ENCODE results near the gene ITSN2.

The ITSN2 gene

GRCh38 chr2:24328010-24328409 is 32.3 kb downstream of the ITSN2 start:
- H3K27ac ChIP-seq (ENCODE audit: low read length) = no peak overlapping the region
- H3K36me3 ChIP-seq (ENCODE audit: insufficient read depth, low read depth, low read length) = no peaks in the 10 kb centered on the region
- H3K4me3 ChIP-seq (ENCODE audit: low read length) = no peak overlapping the region; the same call in 1 of the 2 replicates
- no peak overlapping the region for H3K9ac ChIP-seq (ENCODE audit: low read depth, low read length)
- H3K9me3 ChIP-seq (ENCODE audit: insufficient read depth, low read depth, low read length) = no peaks in the 10 kb centered on the region
- no peaks in the 10 kb centered on the region for H3K27me3 ChIP-seq (ENCODE audit: insufficient read depth, low read length)
- H3K4me1 ChIP-seq (ENCODE audit: insufficient read depth, low read length) = 0 out of 2 replicates have a peak, but pooled peaks cover 6% of the 10 kb centered on the region

- Histone ChIP-seq H3K27ac (ENCODE audit: low read length) (no peak overlapping the region), H3K9me3 (ENCODE audit: insufficient read depth, low read depth, low read length) (peaks cover 10% of the 10 kb centered on the region), H3K36me3 (ENCODE audit: insufficient read depth, low read depth, low read length) (no peaks in the 10 kb centered on the region), H3K4me3 (ENCODE audit: low read length) (no peak overlapping the region), H3K9ac (ENCODE audit: low read depth, low read length) (no peak overlapping the region), H3K27me3 (ENCODE audit: insufficient read depth, low read length) (no peaks in the 10 kb centered on the region), H3K4me1 (ENCODE audit: insufficient read depth, low read length) (no peaks in the 10 kb centered on the region)
Observed at GRCh38 chr2:24317491-24317920, 42.8 kb downstream of the ITSN2 start.

GRCh38 chr2:24315669-24316068 is 44.7 kb downstream of the ITSN2 start:
- H3K36me3 ChIP-seq (ENCODE audit: insufficient read depth, low read depth, low read length) = no peaks in the 10 kb centered on the region
- no peaks in the 10 kb centered on the region for H3K4me1 ChIP-seq (ENCODE audit: insufficient read depth, low read length)
- no peak overlapping the region for H3K27ac ChIP-seq (ENCODE audit: low read length)
- no peaks in the 10 kb centered on the region for H3K27me3 ChIP-seq (ENCODE audit: insufficient read depth, low read length)
- peaks cover 10% of the 10 kb centered on the region for H3K9me3 ChIP-seq (ENCODE audit: insufficient read depth, low read depth, low read length)
- no peak overlapping the region for H3K9ac ChIP-seq (ENCODE audit: low read depth, low read length)
- H3K4me3 ChIP-seq (ENCODE audit: low read length) = no peak overlapping the region

- H3K27me3 ChIP-seq (ENCODE audit: insufficient read depth, low read length) = no peaks in the 10 kb centered on the region
- H3K27ac ChIP-seq (ENCODE audit: low read length) = no peak overlapping the region
- no peak overlapping the region for H3K9ac ChIP-seq (ENCODE audit: low read depth, low read length)
- H3K36me3 ChIP-seq (ENCODE audit: insufficient read depth, low read depth, low read length) = peaks cover 2% of the 10 kb centered on the region; the same call in 1 of the 2 replicates
- H3K9me3 ChIP-seq (ENCODE audit: insufficient read depth, low read depth, low read length) = peaks cover 3% of the 10 kb centered on the region; the same call in 1 of the 2 replicates
- H3K4me1 ChIP-seq (ENCODE audit: insufficient read depth, low read length) = no peaks in the 10 kb centered on the region
- H3K4me3 ChIP-seq (ENCODE audit: low read length) = no peak overlapping the region
Observed at GRCh38 chr2:24313744-24314632, 46.3 kb downstream of the ITSN2 start.

- H3K27ac ChIP-seq (ENCODE audit: low read length) = no peak overlapping the region
- no peak overlapping the region for H3K9ac ChIP-seq (ENCODE audit: low read depth, low read length)
- H3K27me3 ChIP-seq (ENCODE audit: insufficient read depth, low read length) = no peaks in the 10 kb centered on the region
- no peak overlapping the region for H3K4me3 ChIP-seq (ENCODE audit: low read length)
- no peaks in the 10 kb centered on the region for H3K4me1 ChIP-seq (ENCODE audit: insufficient read depth, low read length)
- no peaks in the 10 kb centered on the region for H3K9me3 ChIP-seq (ENCODE audit: insufficient read depth, low read depth, low read length)
- H3K36me3 ChIP-seq (ENCODE audit: insufficient read depth, low read depth, low read length) = peaks cover 4% of the 10 kb centered on the region; the same call in 1 of the 2 replicates
Observed at GRCh38 chr2:24307961-24308360, 52.4 kb downstream of the ITSN2 start.

GRCh38 chr2:24304631-24305030 is 55.7 kb downstream of the ITSN2 start:
- Histone ChIP-seq H3K9ac (ENCODE audit: low read depth, low read length) (no peak overlapping the region), H3K36me3 (ENCODE audit: insufficient read depth, low read depth, low read length) (peaks cover 14% of the 10 kb centered on the region), H3K27ac (ENCODE audit: low read length) (no peak overlapping the region), H3K4me1 (ENCODE audit: insufficient read depth, low read length) (no peaks in the 10 kb centered on the region), H3K27me3 (ENCODE audit: insufficient read depth, low read length) (no peaks in the 10 kb centered on the region), H3K4me3 (ENCODE audit: low read length) (no peak overlapping the region), H3K9me3 (ENCODE audit: insufficient read depth, low read depth, low read length) (no peaks in the 10 kb centered on the region)

GRCh38 chr2:24304098-24304497 is 56.2 kb downstream of the ITSN2 start:
- Histone ChIP-seq H3K9ac (ENCODE audit: low read depth, low read length) (no peak overlapping the region), H3K4me3 (ENCODE audit: low read length) (no peak overlapping the region), H3K27ac (ENCODE audit: low read length) (no peak overlapping the region), H3K4me1 (ENCODE audit: insufficient read depth, low read length) (no peaks in the 10 kb centered on the region), H3K27me3 (ENCODE audit: insufficient read depth, low read length) (no peaks in the 10 kb centered on the region), H3K36me3 (ENCODE audit: insufficient read depth, low read depth, low read length) (peaks cover 19% of the 10 kb centered on the region), H3K9me3 (ENCODE audit: insufficient read depth, low read depth, low read length) (no peaks in the 10 kb centered on the region)

GRCh38 chr2:24301599-24301998 is 58.7 kb downstream of the ITSN2 start:
- H3K9me3 ChIP-seq (ENCODE audit: insufficient read depth, low read depth, low read length) = no peaks in the 10 kb centered on the region
- no peak overlapping the region for H3K9ac ChIP-seq (ENCODE audit: low read depth, low read length)
- no peaks in the 10 kb centered on the region for H3K4me1 ChIP-seq (ENCODE audit: insufficient read depth, low read length)
- no peaks in the 10 kb centered on the region for H3K27me3 ChIP-seq (ENCODE audit: insufficient read depth, low read length)
- no peak overlapping the region for H3K27ac ChIP-seq (ENCODE audit: low read length)
- peaks cover 16% of the 10 kb centered on the region for H3K36me3 ChIP-seq (ENCODE audit: insufficient read depth, low read depth, low read length)
- H3K4me3 ChIP-seq (ENCODE audit: low read length) = no peak overlapping the region

- Histone ChIP-seq H3K36me3 (ENCODE audit: insufficient read depth, low read depth, low read length) (peaks cover 30% of the 10 kb centered on the region), H3K4me3 (ENCODE audit: low read length) (no peak overlapping the region), H3K9me3 (ENCODE audit: insufficient read depth, low read depth, low read length) (no peaks in the 10 kb centered on the region), H3K4me1 (ENCODE audit: insufficient read depth, low read length) (no peaks in the 10 kb centered on the region), H3K27ac (ENCODE audit: low read length) (no peak overlapping the region), H3K9ac (ENCODE audit: low read depth, low read length) (no peak overlapping the region), H3K27me3 (ENCODE audit: insufficient read depth, low read length) (no peaks in the 10 kb centered on the region)
Observed at GRCh38 chr2:24297663-24298062, 62.7 kb downstream of the ITSN2 start.

- Histone ChIP-seq H3K9ac (ENCODE audit: low read depth, low read length) (no peak overlapping the region), H3K4me3 (ENCODE audit: low read length) (no peak overlapping the region)
Observed at GRCh38 chr2:24287171-24287570, 73.2 kb downstream of the ITSN2 start.

GRCh38 chr2:24285484-24286152 is 74.7 kb downstream of the ITSN2 start:
- no peak overlapping the region for H3K9ac ChIP-seq (ENCODE audit: low read depth, low read length)
- no peaks in the 10 kb centered on the region for H3K9me3 ChIP-seq (ENCODE audit: insufficient read depth, low read depth, low read length)
- no peaks in the 10 kb centered on the region for H3K4me1 ChIP-seq (ENCODE audit: insufficient read depth, low read length)
- H3K27me3 ChIP-seq (ENCODE audit: insufficient read depth, low read length) = no peaks in the 10 kb centered on the region
- no peak overlapping the region for H3K27ac ChIP-seq (ENCODE audit: low read length)
- no peaks in the 10 kb centered on the region for H3K36me3 ChIP-seq (ENCODE audit: insufficient read depth, low read depth, low read length)
- H3K4me3 ChIP-seq (ENCODE audit: low read length) = no peak overlapping the region

More at GRCh38 chr2:24287171-24287570, 73.2 kb downstream of the ITSN2 start:
- H3K4me1 ChIP-seq (ENCODE audit: insufficient read depth, low read length) = no peaks in the 10 kb centered on the region
- no peaks in the 10 kb centered on the region for H3K36me3 ChIP-seq (ENCODE audit: insufficient read depth, low read depth, low read length)
- H3K9me3 ChIP-seq (ENCODE audit: insufficient read depth, low read depth, low read length) = no peaks in the 10 kb centered on the region
- H3K27me3 ChIP-seq (ENCODE audit: insufficient read depth, low read length) = no peaks in the 10 kb centered on the region
- H3K27ac ChIP-seq (ENCODE audit: low read length) = no peak overlapping the region

- no peak overlapping the region for H3K27ac ChIP-seq (ENCODE audit: low read length)
- no peaks in the 10 kb centered on the region for H3K27me3 ChIP-seq (ENCODE audit: insufficient read depth, low read length)
- no peak overlapping the region for H3K4me3 ChIP-seq (ENCODE audit: low read length)
- no peak overlapping the region for H3K9ac ChIP-seq (ENCODE audit: low read depth, low read length)
- no peaks in the 10 kb centered on the region for H3K36me3 ChIP-seq (ENCODE audit: insufficient read depth, low read depth, low read length)
- H3K4me1 ChIP-seq (ENCODE audit: insufficient read depth, low read length) = no peaks in the 10 kb centered on the region
- no peaks in the 10 kb centered on the region for H3K9me3 ChIP-seq (ENCODE audit: insufficient read depth, low read depth, low read length)
Observed at GRCh38 chr2:24280645-24281044, 79.7 kb downstream of the ITSN2 start.

Data from iPS-20b (cell line).